H1 (cell line): ENCODE data around the gene ETV1. TPM values are rescaled to one million over a fixed set of nuclear protein-coding genes. Genes with fewer than 3 reads are reported as not detected.

Source experiments
- CTCF ChIA-PET: fragments of 300-600 bp; sonication (Branson Sonifier 250); formaldehyde crosslinking; loops from one replicate; lab custom pipeline; 2021; ENCODE audit not compliant: partially characterized antibody; lab: Charles Lee
- POLR2A ChIA-PET: fragments of 300-600 bp; sonication (Branson Sonifier 250); formaldehyde crosslinking; loops from one replicate; lab custom pipeline; 2021; ENCODE audit warnings: inconsistent platforms; ENCODE audit not compliant: partially characterized antibody; lab: Charles Lee
- DNase-seq, 2 experiments: peaks; one replicate each; pipeline versions ENCODE4 v3.0.0 to v3.0.0-alpha.2; 2010 to 2022; ENCODE audit warnings: low spot score in 2 of 2, low read depth in 1 of 2, mixed read lengths in 1 of 2
- FAIRE-seq: peaks from 2 replicates; lab custom pipeline; 2011; peaks lifted over from hg19 to GRCh38; lab: Jason Lieb, UNC
- H2AFZ ChIP-seq: 2 replicates; pipeline ENCODE4 v1.8.1; 2012; ENCODE audit warnings: low read length, inconsistent platforms
- H2AK5ac ChIP-seq: 2 replicates; pipeline ENCODE4 v1.6.1; 2013; ENCODE audit warnings: low read depth, low read length
- H2BK120ac ChIP-seq: replicated peaks from 2 replicates; pipeline ENCODE3; 2013; ENCODE audit warnings: low read depth, low read length, inconsistent platforms
- H2BK12ac ChIP-seq: 2 replicates; pipeline ENCODE4 v1.6.1; 2013; ENCODE audit warnings: low read depth, low read length
- H2BK15ac ChIP-seq: 2 replicates; pipeline ENCODE4 v1.6.1; 2013; ENCODE audit warnings: low read length
- H2BK20ac ChIP-seq: 2 replicates; pipeline ENCODE4 v1.6.1; 2013; ENCODE audit warnings: low read length
- H2BK5ac ChIP-seq: 2 replicates; pipeline ENCODE4 v1.6.1; 2013; ENCODE audit warnings: low read depth, low read length
- H3K14ac ChIP-seq: 2 replicates; pipeline ENCODE4 v1.6.1; 2013; ENCODE audit warnings: inconsistent platforms; ENCODE audit not compliant: insufficient read length
- H3K18ac ChIP-seq: 2 replicates; pipeline ENCODE4 v1.6.1; 2013; ENCODE audit warnings: low read length; ENCODE audit errors: extremely low read depth
- H3K23ac ChIP-seq: 2 replicates; pipeline ENCODE4 v1.6.1; 2013; ENCODE audit warnings: inconsistent platforms; ENCODE audit not compliant: insufficient read length
- H3K23me2 ChIP-seq: 2 replicates; pipeline ENCODE4 v1.6.1; 2013; ENCODE audit warnings: low read depth, low read length
- H3K27ac ChIP-seq: 2 replicates; pipeline ENCODE4 v1.6.1; 2011; ENCODE audit warnings: low read depth, low read length, inconsistent platforms
- H3K27me3 ChIP-seq, 4 experiments: replicated peaks in 1 of 4; 1 replicate in 1 of 4; 2 replicates in 3 of 4; pipeline versions ENCODE4 v1.6.1 to v1.8.1; 2011 to 2013; ENCODE audit warnings: low read length in 3 of 4, mild to moderate bottlenecking in 3 of 4, inconsistent platforms in 2 of 4, mixed read lengths in 2 of 4, moderate library complexity in 1 of 4; ENCODE audit not compliant: control insufficient read depth in 3 of 4, insufficient read depth in 3 of 4; ENCODE audit errors: extremely low read depth in 1 of 4
- H3K36me3 ChIP-seq, 4 experiments: 2 replicates each; pipeline versions ENCODE4 v1.6.1 to v1.8.1; 2011 to 2013; ENCODE audit warnings: mild to moderate bottlenecking in 4 of 4, low read length in 3 of 4, moderate library complexity in 2 of 4, control low read depth in 1 of 4, inconsistent platforms in 1 of 4; ENCODE audit not compliant: insufficient read depth in 4 of 4, control insufficient read depth in 2 of 4
- H3K4ac ChIP-seq: replicated peaks from 2 replicates; pipeline ENCODE3; 2013; ENCODE audit warnings: low read length, low read depth, mixed read lengths, inconsistent platforms; ENCODE audit not compliant: insufficient read length
- H3K4me1 ChIP-seq, 4 experiments: replicated peaks in 1 of 4; 1 replicate in 1 of 4; 2 replicates in 3 of 4; pipeline versions ENCODE4 v1.6.1 to v1.8.1; 2011 to 2013; ENCODE audit warnings: low read length in 3 of 4, inconsistent platforms in 2 of 4, mixed read lengths in 1 of 4; ENCODE audit not compliant: insufficient read depth in 4 of 4, control insufficient read depth in 3 of 4
- H3K4me2 ChIP-seq, 2 experiments: 2 replicates each; pipeline versions ENCODE4 v1.6.1 to v1.8.1; 2011 to 2013; ENCODE audit warnings: low read depth in 2 of 2, low read length in 2 of 2, control low read depth in 1 of 2, inconsistent platforms in 1 of 2, mild to moderate bottlenecking in 1 of 2; ENCODE audit not compliant: insufficient read depth in 1 of 2
- H3K4me3 ChIP-seq, 4 experiments: fragments of 200-600, 300-600 bp in 1 of 4; sonication (generic), shearing (Covaris generic), sonication (Bioruptor Twin) in 1 of 4; 2 replicates each; pipeline versions ENCODE4 v1.5.1 to v1.8.1; 2011 to 2016; ENCODE audit warnings: low read length in 4 of 4, low read depth in 3 of 4, control low read depth in 2 of 4, inconsistent platforms in 2 of 4, mild to moderate bottlenecking in 2 of 4, mixed read lengths in 1 of 4, moderate library complexity in 1 of 4; ENCODE audit not compliant: insufficient read depth in 2 of 4; ENCODE audit errors: extremely low read depth in 1 of 4
- H3K56ac ChIP-seq: replicated peaks from 2 replicates; pipeline ENCODE3; 2013; ENCODE audit warnings: low read depth, mild to moderate bottlenecking, mixed read lengths, low read length, inconsistent platforms; ENCODE audit not compliant: insufficient read length
- H3K79me1 ChIP-seq: 2 replicates; pipeline ENCODE4 v1.6.1; 2013; ENCODE audit warnings: low read depth, low read length, control low read depth
- H3K79me2 ChIP-seq, 2 experiments: 2 replicates each; pipeline versions ENCODE4 v1.6.1 to v1.8.1; 2012 to 2013; ENCODE audit warnings: low read length in 2 of 2, mild to moderate bottlenecking in 2 of 2, inconsistent platforms in 1 of 2; ENCODE audit not compliant: insufficient read depth in 2 of 2, control insufficient read depth in 1 of 2
- H3K9ac ChIP-seq, 4 experiments: replicated peaks in 1 of 4; 1 replicate in 1 of 4; 2 replicates in 3 of 4; pipeline versions ENCODE4 v1.6.1 to v1.8.1; 2011 to 2013; ENCODE audit warnings: low read depth in 3 of 4, low read length in 3 of 4, control low read depth in 2 of 4, mild to moderate bottlenecking in 2 of 4, moderate library complexity in 2 of 4, inconsistent platforms in 1 of 4; ENCODE audit errors: extremely low read depth in 1 of 4
- H3K9me3 ChIP-seq, 2 experiments: 2 replicates each; pipeline versions ENCODE4 v1.6.1 to v1.8.1; 2012 to 2013; ENCODE audit warnings: mild to moderate bottlenecking in 2 of 2, moderate library complexity in 2 of 2, control low read depth in 1 of 2, inconsistent platforms in 1 of 2, low read depth in 1 of 2, low read length in 1 of 2, mixed read lengths in 1 of 2; ENCODE audit not compliant: insufficient read depth in 2 of 2
- H4K20me1 ChIP-seq, 2 experiments: replicated peaks in 1 of 2; 2 replicates each; pipeline versions ENCODE3 to v1.8.1; 2011 to 2013; ENCODE audit warnings: inconsistent platforms in 2 of 2, low read length in 2 of 2, mild to moderate bottlenecking in 1 of 2; ENCODE audit not compliant: insufficient read depth in 2 of 2, control insufficient read depth in 1 of 2
- H4K5ac ChIP-seq: 2 replicates; pipeline ENCODE4 v1.6.1; 2013; ENCODE audit warnings: low read length, low read depth, mixed read lengths, inconsistent platforms; ENCODE audit not compliant: insufficient read length
- H4K8ac ChIP-seq: 2 replicates; pipeline ENCODE4 v1.8.0; 2013; ENCODE audit warnings: mild to moderate bottlenecking, moderate library complexity, low read length, inconsistent platforms; ENCODE audit not compliant: insufficient read depth; ENCODE audit errors: extremely low read depth
- H4K91ac ChIP-seq: replicated peaks from 2 replicates; pipeline ENCODE3; 2013; ENCODE audit warnings: low read length, mixed read lengths, inconsistent platforms; ENCODE audit not compliant: insufficient read length
- CBX8 ChIP-seq: fragments of 300-800, 300-1000 bp; sonication (generic); IDR thresholded peaks from 2 replicates; pipeline ENCODE4 v1.7.1; 2016; ENCODE audit warnings: low read depth, low read length, borderline replicate concordance
- CTBP2 ChIP-seq: IDR thresholded peaks from 2 replicates; pipeline ENCODE4 v1.7.0; 2011; ENCODE audit warnings: borderline replicate concordance, mild to moderate bottlenecking, moderate library complexity, mixed read lengths, low read length; ENCODE audit not compliant: insufficient read depth, insufficient read length
- HDAC2 ChIP-seq, 2 experiments: fragments of 300-600 bp in 1 of 2; sonication (generic) in 1 of 2; IDR thresholded peaks; 2 replicates each; pipeline ENCODE4 v1.6.1; 2011 to 2012; ENCODE audit warnings: low read depth in 2 of 2, low read length in 2 of 2, mild to moderate bottlenecking in 2 of 2, moderate library complexity in 2 of 2, borderline replicate concordance in 1 of 2, inconsistent platforms in 1 of 2
- JUND ChIP-seq: IDR thresholded peaks from 2 replicates; pipeline ENCODE4 v1.6.1; 2011; ENCODE audit warnings: mild to moderate bottlenecking, improper control_type of control experiment, low read length
- NRF1 ChIP-seq: IDR thresholded peaks from 2 replicates; pipeline ENCODE4 v1.6.1; 2011; ENCODE audit warnings: mild to moderate bottlenecking, low read depth, low read length, improper control_type of control experiment
- RBBP5 ChIP-seq: IDR thresholded peaks from 2 replicates; pipeline ENCODE4 v1.7.1; 2012; ENCODE audit warnings: low read depth, mild to moderate bottlenecking, inconsistent platforms, low read length, moderate library complexity, borderline replicate concordance
- RFX5 ChIP-seq: IDR thresholded peaks from 2 replicates; pipeline ENCODE4 v1.6.1; 2011; ENCODE audit warnings: low read depth, low read length, improper control_type of control experiment, borderline replicate concordance
- SIRT6 ChIP-seq: IDR thresholded peaks from one replicate; pipeline ENCODE4 v1.7.1; 2012; ENCODE audit warnings: low read length, inconsistent platforms
- SP1 ChIP-seq: IDR thresholded peaks from 2 replicates; pipeline ENCODE4 v1.6.1; 2011; ENCODE audit warnings: low read depth, low read length
- SRF ChIP-seq: IDR thresholded peaks from 2 replicates; pipeline ENCODE4 v1.6.1; 2011; ENCODE audit warnings: mild to moderate bottlenecking, low read depth, low read length, moderate library complexity
- TEAD4 ChIP-seq: IDR thresholded peaks from 2 replicates; pipeline ENCODE4 v1.6.1; 2012; ENCODE audit warnings: low read depth, low read length, inconsistent platforms, mixed read lengths
- USF2 ChIP-seq: IDR thresholded peaks from 2 replicates; pipeline ENCODE4 v1.6.1; 2011; ENCODE audit warnings: low read length, improper control_type of control experiment
- WGBS, 2 experiments: shearing (Covaris generic) in 1 of 2; methylation state at CpG; one replicate each; pipeline versions ENCODE4 v1.1.6 to v1.1.7; 2013 to 2015; ENCODE audit warnings: low lambda C conversion rate in 2 of 2, mixed read lengths in 2 of 2, inconsistent platforms in 1 of 2, low coverage in 1 of 2, missing lambda C conversion rate in 1 of 2; ENCODE audit not compliant: insufficient replicate concordance in 2 of 2, insufficient coverage in 1 of 2, insufficient read length in 1 of 2; ENCODE audit errors: extremely low coverage in 1 of 2, missing lambda C conversion rate in 1 of 2; 5-methylcytosine and 5-hydroxymethylcytosine counted together
- polyA plus RNA-seq, 7 experiments: library from polyadenylated mRNA; depleted of rRNA in 3 of 7; stranded (reverse) in 5 of 7; unstranded in 2 of 7; fragments of >200 nt in 5 of 7; fragments of 200-250 nt in 2 of 7; gene quantifications; 1 replicate in 5 of 7; 2 replicates in 1 of 7; 4 replicates in 1 of 7; pipeline versions ENCODE4 v1.2.1 to v1.2.3, GENCODE V29; 2011 to 2013; ENCODE audit warnings: missing spikeins in 2 of 7, mixed read lengths in 2 of 7
- total RNA-seq: library from RNA; stranded (reverse); fragmentation: NEBNext Ultra II Directional; extraction: Animal tissue kit (Norgen Biotek cat#: 25700); gene quantifications from 2 replicates; pipeline ENCODE4 v1.2.1, GENCODE V29; 2021

The ETV1 gene
- total and polyA plus RNA-seq, 2 of the 8 experiments (the other 6 are each of a cell fraction or from before 2014, with no cell fraction given), result 58.3 to 91.2 TPM

DNA sequence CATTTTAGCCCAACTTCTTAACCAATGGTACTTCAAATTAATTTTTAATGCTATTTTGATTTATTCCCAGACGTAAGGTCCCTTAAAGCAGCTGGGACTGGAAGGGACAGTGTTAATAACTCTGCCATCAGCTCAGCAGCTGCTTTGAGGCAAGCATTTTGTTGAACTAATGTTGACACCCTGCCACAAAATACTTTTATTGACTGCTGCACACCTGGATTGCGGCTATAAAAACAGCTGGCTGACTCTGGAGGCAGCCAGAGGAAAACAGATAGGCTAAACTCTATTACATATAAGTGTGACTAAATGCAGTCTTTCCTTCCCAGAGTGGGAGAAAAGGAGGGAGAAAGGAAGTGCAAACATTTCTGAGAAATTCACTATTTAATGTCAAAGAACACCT is 77.6 kb downstream of the ETV1 start:
- Histone ChIP-seq H2BK20ac (no peak overlapping the region), H4K91ac (no peak overlapping the region), H3K23me2 (no peaks in the 10 kb centered on the region), H3K27me3 (no peaks in the 10 kb centered on the region), H3K4me2 (no peak overlapping the region), H2BK120ac (no peak overlapping the region), H3K27ac (no peak overlapping the region), H3K18ac (no peak overlapping the region), H2BK12ac (no peak overlapping the region), H3K4me1 (peaks cover 0 to 3% (median 0%) of the 10 kb centered on the region in 4 experiments; a peak in 2 of 7 replicates), H3K9me3 (no peaks in the 10 kb centered on the region), H3K56ac (no peak overlapping the region), H3K14ac (no peak overlapping the region), H2AK5ac (no peak overlapping the region), H3K23ac (no peak overlapping the region), H3K9ac (no peak overlapping the region), H4K8ac (no peak overlapping the region), H3K4me3 (no peak overlapping the region), H4K20me1 (no peaks in the 10 kb centered on the region), H4K5ac (no peak overlapping the region), H2BK5ac (no peak overlapping the region), H3K36me3 (peaks cover 0 to 11% (median 2%) of the 10 kb centered on the region in 4 experiments; a peak in 3 of 8 replicates), H3K79me2 (no peaks in the 10 kb centered on the region; a peak in 1 of 4 replicates), H3K79me1 (no peaks in the 10 kb centered on the region), H2BK15ac (no peak overlapping the region), H2AFZ (no peak overlapping the region), H3K4ac (no peak overlapping the region)
- DNase-seq (no peak), FAIRE-seq (no peak)
- ChIA-PET POLR2A (interaction anchor here (1.2 to 1.4 kb wide), 2 partner anchors 9 to 13 kb away, joined by 3 to 4 read pairs; no protein-coding TSS in a partner anchor), CTCF (interaction anchor here (0.5 kb wide), 1 partner anchor 1378 kb away, joined by 3 read pairs; no protein-coding TSS in a partner anchor)
- WGBS, 2 experiments, result 88% methylated on average over 2 of the region's 2 CpGs; no CpG with 5 or more reads in 1 of the 2 experiments
- TF ChIP-seq TEAD4 (no peak), SP1 (no peak), CTBP2 (no peak), CBX8 (no peak), RBBP5 (no peak), JUND (no peak), HDAC2 (IDR thresholded peaks at IDR 0.05; ENCODE audit: borderline replicate concordance in 1 of 2, low read depth in 2 of 2, low read length in 2 of 2) (no peak), SIRT6 (no peak), RFX5 (no peak), NRF1 (no peak), USF2 (no peak), SRF (no peak)
